ENCODE results near the gene DCAF10.
"Not testable (repeated sequence)": the region's sequence is repeated elsewhere in the genome, so short reads cannot be mapped to it uniquely, and the experiment has no call there.

The DCAF10 gene

GRCh38 chr9:37870081-37870798 is 69.6 kb downstream of the DCAF10 start:
- no peak for DNase-seq

- DNase-seq: no peak
Observed at GRCh38 chr9:37870799-37871176, 70.2 kb downstream of the DCAF10 start.

DNA sequence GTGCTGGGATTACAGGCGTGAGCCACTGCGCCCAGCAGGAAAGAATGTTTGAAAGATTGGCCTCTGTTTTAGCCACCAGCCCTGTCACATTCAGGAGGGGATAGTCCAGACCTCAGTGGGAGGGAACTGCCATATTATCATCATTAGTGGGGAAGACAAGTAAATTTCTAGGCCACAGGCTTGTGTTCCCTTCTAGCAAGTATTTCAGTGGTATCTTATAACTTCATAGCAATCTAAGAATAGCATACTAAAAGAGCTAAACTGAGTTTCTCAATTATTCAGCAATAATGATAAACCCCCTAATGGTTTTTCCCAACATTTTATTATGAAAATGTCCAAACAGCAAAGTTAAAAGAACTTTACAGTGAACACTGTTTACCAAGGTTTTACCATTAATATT is 73.4 kb downstream of the DCAF10 start:
- DNase-seq: no peak

- DNase-seq: no peak
Observed at GRCh38 chr9:37876376-37876775, 75.8 kb downstream of the DCAF10 start.

GRCh38 chr9:37880916-37881479 is 80.4 kb downstream of the DCAF10 start:
- no peak for DNase-seq

- not testable (repeated sequence) for DNase-seq
Observed at GRCh38 chr9:37887977-37888583, 87.5 kb downstream of the DCAF10 start.

DNA sequence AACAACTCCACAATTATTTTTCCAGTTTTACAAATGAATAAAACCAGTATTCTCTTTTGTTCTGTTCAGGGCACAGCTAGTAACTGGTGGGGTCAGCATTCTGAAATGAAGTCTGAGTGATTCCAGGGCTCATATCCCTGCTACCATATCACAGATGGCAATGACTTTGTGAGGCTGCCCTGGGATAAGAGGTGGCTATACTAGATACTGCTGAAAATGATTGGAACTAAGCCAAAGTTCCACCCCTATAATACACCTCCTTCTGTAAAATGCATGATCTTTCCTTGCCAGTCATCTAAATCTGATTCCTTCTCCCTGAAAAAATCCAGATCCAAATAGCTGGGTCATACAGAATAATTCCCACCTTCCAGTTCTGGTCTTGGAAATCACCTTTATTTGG is 88.9 kb downstream of the DCAF10 start:
- no peak for DNase-seq

DNA sequence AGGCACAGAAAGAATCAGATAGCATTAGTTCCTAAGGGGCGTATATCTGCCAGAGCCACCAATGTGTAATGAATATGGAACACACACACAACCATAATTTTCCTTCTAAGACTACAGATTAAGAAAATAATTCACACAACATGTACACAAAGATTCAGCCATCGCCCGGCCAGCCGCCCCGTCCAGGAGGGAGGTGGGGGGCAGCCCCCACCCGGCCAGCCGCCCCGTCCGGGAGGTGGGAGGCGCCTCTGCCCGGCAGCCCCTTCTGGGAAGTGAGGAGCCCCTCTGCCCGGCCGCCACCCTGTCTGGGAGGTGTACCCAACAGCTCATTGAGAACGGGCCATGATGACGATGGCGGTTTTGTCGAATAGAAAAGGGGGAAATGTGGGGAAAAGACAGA is 90.4 kb downstream of the DCAF10 start:
- not testable (repeated sequence) for DNase-seq

DNA sequence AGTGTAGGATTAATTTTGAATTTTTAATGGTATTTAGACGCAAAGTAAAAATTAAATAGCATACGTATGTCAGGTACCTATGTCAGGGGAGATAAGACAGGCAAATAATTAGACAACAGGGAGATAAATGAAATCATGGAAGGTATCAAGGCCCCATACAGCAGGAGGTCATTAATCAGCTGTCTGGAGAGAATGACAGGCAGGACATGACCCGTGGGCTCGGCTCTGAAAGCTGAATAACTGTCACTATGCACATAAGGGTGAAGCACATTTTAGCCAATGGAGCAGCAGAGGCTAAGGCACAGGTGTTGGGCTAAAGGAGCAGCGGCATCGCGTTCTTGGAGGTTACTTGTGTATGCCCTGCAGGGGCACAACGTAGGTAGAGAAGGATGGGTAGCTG is 91.5 kb downstream of the DCAF10 start:
- DNase-seq: no peak

- DNase-seq: no peak
Observed at GRCh38 chr9:37897665-37898064, 97.1 kb downstream of the DCAF10 start.

DNA sequence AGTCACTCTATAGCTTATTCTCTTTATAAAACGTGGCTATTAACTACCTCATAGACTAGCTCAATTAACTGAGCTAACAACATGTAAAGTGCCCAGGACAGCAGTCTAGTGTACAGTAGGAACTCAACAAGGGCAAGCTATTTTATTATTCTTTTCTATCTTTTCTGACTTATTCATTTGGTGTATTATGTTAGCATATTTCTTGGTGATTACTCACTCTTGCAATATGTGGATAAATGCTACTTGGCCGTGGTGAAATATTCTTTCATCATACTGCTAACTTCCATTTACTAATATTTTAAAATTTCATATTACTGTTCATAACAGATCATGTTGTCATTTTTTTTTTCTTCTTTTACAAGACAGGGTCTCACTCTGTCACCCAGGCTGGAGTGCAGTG is 98.4 kb downstream of the DCAF10 start:
- DNase-seq: no peak

DNA sequence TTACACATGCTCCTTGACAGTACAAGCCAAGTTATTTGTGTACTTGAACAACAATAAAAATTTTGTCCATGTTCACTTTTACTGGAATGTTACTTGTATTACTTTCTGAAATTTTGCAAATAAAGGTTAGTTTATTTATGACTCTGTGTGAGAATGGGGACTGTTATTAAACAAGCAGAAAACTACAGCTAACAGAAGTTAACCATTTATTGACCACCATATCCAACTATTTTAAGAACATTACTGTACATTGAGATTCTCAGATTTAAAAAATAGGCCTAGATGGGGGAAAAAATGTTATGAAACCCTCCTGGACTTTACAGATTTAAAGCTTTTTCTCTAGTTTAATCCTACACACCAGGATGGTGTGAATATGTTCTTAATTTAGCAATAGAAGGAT is 101.5 kb downstream of the DCAF10 start:
- DNase-seq: no peak

DNA sequence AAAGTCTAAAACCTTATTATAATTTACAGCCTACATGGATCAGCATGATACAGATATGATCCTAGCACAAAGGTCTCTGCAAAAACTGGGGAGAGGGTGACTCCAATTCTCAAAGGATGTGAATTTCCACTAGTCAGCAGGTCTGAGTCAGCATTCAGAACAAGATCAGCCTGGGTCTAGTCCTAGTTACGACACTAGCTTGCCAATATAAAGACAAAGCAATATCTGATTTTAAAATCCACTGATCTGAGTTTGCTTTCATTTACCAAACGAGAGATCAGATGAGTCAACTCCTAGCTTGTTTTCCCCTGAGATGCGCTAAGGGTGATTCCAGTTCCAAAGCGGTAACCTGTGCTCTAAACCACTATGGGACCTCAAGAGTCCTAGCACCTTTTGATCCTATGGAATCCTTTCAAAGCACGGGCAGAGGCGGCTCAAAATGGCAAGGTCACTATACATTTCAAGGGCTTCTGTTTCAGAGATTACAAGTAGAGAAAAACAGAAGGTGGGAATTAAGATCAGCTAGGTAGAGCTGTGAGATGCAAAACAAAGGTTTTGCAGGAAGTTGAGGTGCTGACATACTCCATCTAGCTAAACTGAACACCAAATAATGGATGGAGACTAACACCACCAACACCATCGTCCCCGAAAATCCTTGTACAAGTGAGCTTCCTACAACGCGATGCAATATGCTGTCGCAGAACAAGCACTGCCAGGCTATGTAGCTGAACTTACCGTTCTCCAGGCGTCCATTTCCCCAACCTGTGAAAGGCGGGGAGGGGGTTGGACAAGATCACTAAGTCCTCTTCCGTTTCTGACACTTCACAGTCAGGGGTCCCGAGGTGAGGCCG is 102.4 kb downstream of the DCAF10 start:
- no peak for DNase-seq

DNA sequence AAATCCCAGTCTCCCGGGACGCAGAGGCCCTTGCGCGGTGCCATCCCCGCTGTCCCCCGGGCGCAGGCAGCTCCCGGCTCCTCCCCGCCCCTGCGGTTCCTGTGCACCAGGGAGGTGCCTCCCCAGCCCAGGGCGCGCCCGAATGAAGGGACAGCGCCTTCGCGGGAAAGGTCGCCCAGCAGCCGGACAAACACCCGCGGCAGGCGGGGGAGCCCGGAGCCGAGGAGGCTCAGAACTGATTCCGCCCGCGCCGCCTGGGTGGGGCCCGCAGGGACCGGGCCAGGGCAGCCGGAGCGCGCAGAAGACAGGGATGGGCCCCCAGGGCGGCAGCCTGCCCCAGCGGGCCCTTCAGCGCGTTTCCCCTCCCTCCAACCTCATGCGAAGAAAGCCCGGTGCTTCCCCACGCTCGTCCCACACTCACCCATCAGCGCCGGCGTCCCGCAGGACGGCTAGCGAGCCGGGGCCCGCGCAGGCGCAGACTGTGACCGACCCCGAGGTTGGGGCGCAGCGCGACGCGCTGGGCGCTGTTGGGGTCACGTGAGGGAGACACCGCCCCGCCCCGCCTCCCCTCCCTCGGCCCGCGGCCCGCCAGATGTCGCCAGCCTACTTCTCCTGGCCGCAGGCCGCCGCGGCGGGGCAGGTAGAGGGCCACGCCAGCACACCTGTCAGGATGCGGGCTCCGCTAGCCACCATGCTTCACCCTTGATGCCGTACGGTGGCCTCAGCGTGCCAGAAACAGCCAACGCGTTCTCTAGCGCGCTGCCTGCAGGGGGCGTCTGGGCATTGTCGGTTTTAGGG is 103.2 kb downstream of the DCAF10 start, which contains the start of gene SLC25A51:
Gene SLC25A51 (minus strand): TSS at position 481 of the 798 bp plus-strand sequence. CDS start 15,577 bp downstream, outside the sequence.
- peak; percentile 80 for DNase-seq

GRCh38 chr9:37904445-37905130 is 104.0 kb downstream of the DCAF10 start:
- DNase-seq: no peak

DNA sequence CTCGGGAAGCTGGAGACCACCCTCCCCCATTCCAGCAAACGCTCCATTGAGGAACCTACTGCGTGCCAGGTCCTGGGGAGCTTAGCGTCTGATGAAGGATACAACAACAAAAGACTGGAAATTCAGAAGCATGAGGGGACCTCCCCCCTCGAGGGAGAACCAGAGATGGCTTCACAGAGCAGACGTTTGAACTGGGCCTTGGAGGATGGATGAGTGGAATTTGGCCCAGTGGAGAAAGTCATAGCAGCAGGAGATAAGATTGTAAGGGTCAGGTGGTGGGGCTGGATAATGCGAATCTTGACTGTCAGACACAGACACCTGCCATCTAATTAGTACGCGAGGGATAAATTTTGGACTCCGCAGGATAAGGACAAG is 104.5 kb downstream of the DCAF10 start:
- DNase-seq: no peak

GRCh38 chr9:37905776-37906175 is 105.2 kb downstream of the DCAF10 start:
- no peak for DNase-seq

GRCh38 chr9:37906312-37907239 is 106.0 kb downstream of the DCAF10 start:
- DNase-seq: no peak

GRCh38 chr9:37908283-37908682 is 107.7 kb downstream of the DCAF10 start:
- DNase-seq: no peak

- no peak for DNase-seq
Observed at GRCh38 chr9:37908698-37909186, 108.1 kb downstream of the DCAF10 start.

DNA sequence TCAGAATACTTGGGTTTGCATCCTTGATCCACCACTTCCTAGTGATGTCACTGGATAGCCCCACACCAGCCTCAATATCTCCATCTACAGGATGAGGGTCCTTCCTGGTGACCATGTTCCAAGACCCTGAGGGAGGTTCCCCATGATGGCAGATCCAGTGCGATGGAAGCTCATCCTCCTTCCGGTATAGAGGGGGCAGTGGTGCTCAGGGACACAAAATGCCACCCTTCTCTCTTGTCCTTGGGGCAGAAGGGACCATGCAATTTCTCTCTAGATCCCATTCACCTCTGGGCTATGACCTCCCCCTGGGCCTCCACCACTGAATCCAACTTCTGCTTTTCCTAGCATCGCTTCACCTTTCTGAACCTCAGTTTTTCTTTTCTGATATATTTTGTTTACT is 108.7 kb downstream of the DCAF10 start:
- DNase-seq: no peak
